A549 (cell line): ENCODE results near the gene FAM78A. TPM values are rescaled to one million over a fixed set of nuclear protein-coding genes. Genes with fewer than 3 reads are reported as not detected.

Experiments used
- ATAC-seq, 2 experiments: fragments of 200-7000 bp in 1 of 2; fragments of >200 bp in 1 of 2; cut with Nextera tagmentation in 1 of 2; cut with Tn5 transposase in 1 of 2; 3 replicates each; pipeline versions ENCODE4 v1.8.0 to v1.9.1; 2018 to 2020; ENCODE audit warnings: mild to moderate bottlenecking in 1 of 2, moderate library complexity in 1 of 2
- CTCF ChIA-PET: fragments of 300-600 bp; sonication (Branson Sonifier 250); formaldehyde crosslinking; extraction: SDS; loops from one replicate; lab custom pipeline; 2021; ENCODE audit warnings: antibody characterized with exemption, inconsistent platforms; lab: Yijun Ruan, JAX
- POLR2A ChIA-PET: fragments of 350-600 bp; formaldehyde crosslinking; extraction: SDS; loops from one replicate; lab custom pipeline; 2021; ENCODE audit warnings: antibody characterized with exemption, inconsistent platforms; lab: Yijun Ruan, JAX
- DNase-seq, 2 experiments: peaks; one replicate each; pipeline versions ENCODE4 v3.0.0 to v3.0.0-alpha.2; 2011 to 2016; ENCODE audit warnings: low read depth in 1 of 2, low spot score in 1 of 2
- FAIRE-seq: peaks from 2 replicates; lab custom pipeline; 2011; peaks lifted over from hg19 to GRCh38; lab: Jason Lieb, UNC
- H3K27ac ChIP-seq, 2 experiments: fragments of >200 bp; sonication (Bioruptor Twin); formaldehyde crosslinking; 3 replicates each; pipeline ENCODE4 v1.5.1; 2016 to 2017
- H3K4me1 ChIP-seq: fragments of >200 bp; sonication (Bioruptor Twin); formaldehyde crosslinking; 3 replicates; pipeline ENCODE4 v1.6.1; 2016
- H3K4me2 ChIP-seq: fragments of >200 bp; sonication (Bioruptor Twin); formaldehyde crosslinking; 3 replicates; pipeline ENCODE4 v1.6.1; 2016
- H3K4me3 ChIP-seq: fragments of >200 bp; sonication (Bioruptor Twin); formaldehyde crosslinking; 3 replicates; pipeline ENCODE4 v1.5.1; 2016
- H3K9me3 ChIP-seq: fragments of >200 bp; sonication (Bioruptor Twin); formaldehyde crosslinking; 3 replicates; pipeline ENCODE4 v1.6.1; 2016
- BCL3 ChIP-seq: fragments of >200 bp; sonication (Bioruptor Twin); formaldehyde crosslinking; IDR thresholded peaks from 3 replicates; pipeline ENCODE4 v1.6.1; 2016
- CBX2 ChIP-seq: fragments of 200-600 bp; sonication (generic); IDR thresholded peaks from 2 replicates; pipeline ENCODE4 v1.6.1; 2016; ENCODE audit warnings: low read depth, mild to moderate bottlenecking, borderline replicate concordance
- CBX8 ChIP-seq: fragments of 200-600 bp; sonication (generic); IDR thresholded peaks from 2 replicates; pipeline ENCODE4 v1.6.1; 2016
- EHMT2 ChIP-seq: fragments of 200-600 bp; sonication (generic); IDR thresholded peaks from 2 replicates; pipeline ENCODE4 v1.6.1; 2016; ENCODE audit warnings: antibody characterized with exemption, low read depth, mild to moderate bottlenecking, moderate library complexity
- ELK1 ChIP-seq: fragments of 150-350 bp; IDR thresholded peaks from 2 replicates; pipeline ENCODE4 v1.6.1; 2014; ENCODE audit warnings: low read depth, mild to moderate bottlenecking, low read length
- FOSL2 ChIP-seq, 2 experiments: fragments of 450-650 bp in 1 of 2; fragments of >200 bp in 1 of 2; sonication (Bioruptor Twin) in 1 of 2; formaldehyde crosslinking; IDR thresholded peaks; 2 replicates each; pipeline versions ENCODE4 v1.5.0 to v1.6.1; 2016 to 2020; ENCODE audit warnings: mild to moderate bottlenecking in 1 of 2, moderate library complexity in 1 of 2
- GATA3 ChIP-seq: IDR thresholded peaks from 2 replicates; pipeline ENCODE4 v1.6.1; 2012; ENCODE audit warnings: borderline replicate concordance
- HEYL ChIP-seq: fragments of 250-450 bp; sonication (Bioruptor Pico); IDR thresholded peaks from 2 replicates; pipeline ENCODE4 v1.8.0; 2021; ENCODE audit warnings: mild to moderate bottlenecking, moderate library complexity
- HOXA7 ChIP-seq: fragments of 250-450 bp; sonication (Bioruptor Pico); IDR thresholded peaks from 2 replicates; pipeline ENCODE4 v1.5.0; 2020; ENCODE audit warnings: mild to moderate bottlenecking, moderate library complexity
- HOXB13 ChIP-seq: fragments of 250-450 bp; sonication (Bioruptor Pico); IDR thresholded peaks from 2 replicates; pipeline ENCODE4 v1.5.0; 2020; ENCODE audit warnings: low read depth, mild to moderate bottlenecking, moderate library complexity
- JUNB ChIP-seq: fragments of >200 bp; sonication (Bioruptor Twin); formaldehyde crosslinking; IDR thresholded peaks from 2 replicates; pipeline ENCODE4 v1.6.1; 2016
- KDM5A ChIP-seq: fragments of 200-600 bp; sonication (generic); IDR thresholded peaks from 2 replicates; pipeline ENCODE4 v1.6.1; 2016; ENCODE audit warnings: antibody characterized with exemption, mild to moderate bottlenecking
- MAFK ChIP-seq: fragments of 450-650 bp; IDR thresholded peaks from 2 replicates; pipeline ENCODE4 v1.6.1; 2014; ENCODE audit not compliant: partially characterized antibody
- MAZ ChIP-seq: fragments of 150-350 bp; IDR thresholded peaks from 2 replicates; pipeline ENCODE4 v1.6.1; 2014; ENCODE audit warnings: antibody characterized with exemption, low read depth, low read length, borderline replicate concordance
- MYC ChIP-seq: IDR thresholded peaks from 2 replicates; pipeline ENCODE4 v1.6.1; 2012; ENCODE audit warnings: mild to moderate bottlenecking, inconsistent platforms, low read length, improper control_type of control experiment, borderline replicate concordance
- PBX3 ChIP-seq: IDR thresholded peaks from 2 replicates; pipeline ENCODE4 v1.6.1; 2012
- POLR2AphosphoS2 ChIP-seq: conservative IDR thresholded peaks from 2 replicates; pipeline ENCODE4 v1.6.1; 2012; ENCODE audit warnings: low read length, improper control_type of control experiment, inconsistent platforms
- RNF2 ChIP-seq: fragments of 200-600 bp; sonication (generic); IDR thresholded peaks from 2 replicates; pipeline ENCODE4 v1.6.1; 2016; ENCODE audit warnings: low read depth, mild to moderate bottlenecking, antibody characterized with exemption, moderate library complexity, borderline replicate concordance
- SMC3 ChIP-seq: fragments of >200 bp; sonication (Bioruptor Twin); formaldehyde crosslinking; IDR thresholded peaks from 3 replicates; pipeline ENCODE4 v1.6.1; 2018; ENCODE audit warnings: inconsistent platforms
- SREBF2 ChIP-seq: fragments of 450-650 bp; IDR thresholded peaks from 2 replicates; pipeline ENCODE4 v1.6.1; 2014; ENCODE audit warnings: mild to moderate bottlenecking, moderate library complexity
- TP53 ChIP-seq: fragments of 250-450 bp; sonication (Bioruptor Pico); IDR thresholded peaks from 2 replicates; pipeline ENCODE4 v1.5.0; 2021; ENCODE audit warnings: mild to moderate bottlenecking, moderate library complexity
- USF2 ChIP-seq: fragments of 450-650 bp; IDR thresholded peaks from 2 replicates; pipeline ENCODE4 v1.6.1; 2014; ENCODE audit warnings: antibody characterized with exemption
- ZNF302 ChIP-seq: fragments of 250-450 bp; sonication (Bioruptor Pico); IDR thresholded peaks from 2 replicates; pipeline ENCODE4 v1.9.0; 2021; ENCODE audit warnings: inconsistent platforms, mild to moderate bottlenecking, moderate library complexity
- ZSCAN20 ChIP-seq: fragments of 250-450 bp; sonication (Bioruptor Pico); IDR thresholded peaks from 2 replicates; pipeline ENCODE4 v1.8.0; 2022; ENCODE audit warnings: mild to moderate bottlenecking, moderate library complexity
- WGBS: methylation state at CpG from one replicate; pipeline ENCODE4 v1.1.6; 2017; ENCODE audit errors: missing lambda C conversion rate; 5-methylcytosine and 5-hydroxymethylcytosine counted together
- polyA plus RNA-seq, 4 experiments: library from polyadenylated mRNA; depleted of rRNA in 3 of 4; stranded (reverse); fragments of >200 nt; fragmentation: RNase III in 1 of 4; extraction: RNeasy Plus Mini Kit Qiagen cat#74134 plus additional on column Dnase treatment in 1 of 4; gene quantifications; 2 replicates in 3 of 4; 3 replicates in 1 of 4; pipeline ENCODE4 v1.2.3, GENCODE V29; 2011 to 2017
- TF ChIP-seq, protein P1 (sequence below): IDR thresholded peaks from 2 replicates; pipeline ENCODE4 v1.6.1; 2012; ENCODE audit warnings: low read depth, borderline replicate concordance
- TF ChIP-seq, protein P2 (sequence below): IDR thresholded peaks from 2 replicates; pipeline ENCODE4 v1.6.1; 2012

Gene FAM78A
- polyA plus RNA-seq, 2 of the 4 experiments (the other 2 are of a cell fraction): 0.44 to 0.50 TPM

GRCh38 chr9:131255676-131256197 lies 20.6 kb downstream of the FAM78A start:
- Histone ChIP-seq H3K9me3 (no peaks in the 10 kb centered on the region), H3K4me2 (no peak overlapping the region; the same call in 2 of the 3 replicates), H3K4me3 (no peak overlapping the region), H3K27ac (peak overlapping the region in 1 of 2 experiments; percentile 88; a peak in 3 of 6 replicates), H3K4me1 (peaks cover 8% of the 10 kb centered on the region)
- FAIRE-seq (no peak), ATAC-seq (peak in 1 of 2 experiments; percentile 11; a peak in 3 of 6 replicates), DNase-seq (no peak)
- WGBS: 96% methylated on average over 8 of the region's 8 CpGs
- POLR2A ChIA-PET: interaction anchor here (0.6 kb wide), 1 partner anchor 194 kb away, joined by 3 read pairs; no protein-coding TSS in a partner anchor
- CTCF ChIA-PET: interaction anchor here (0.9 to 1.2 kb wide), 2 partner anchors 42 to 209 kb away, joined by 3 to 6 read pairs; no protein-coding TSS in a partner anchor
- TF ChIP-seq SMC3 (no peak), FOSL2 (IDR thresholded peaks at IDR 0.05) (no peak), FOSL2 (CRISPR knock-in tag; IDR thresholded peaks at IDR 0.05) (no peak), ZSCAN20 (no peak), ZNF302 (CRISPR knock-in tag) (no peak), HEYL (CRISPR knock-in tag) (no peak), MAFK (no peak), CBX2 (no peak), CBX8 (no peak), GATA3 (no peak), ELK1 (no peak), HOXA7 (no peak), TP53 (no peak)

DNA sequence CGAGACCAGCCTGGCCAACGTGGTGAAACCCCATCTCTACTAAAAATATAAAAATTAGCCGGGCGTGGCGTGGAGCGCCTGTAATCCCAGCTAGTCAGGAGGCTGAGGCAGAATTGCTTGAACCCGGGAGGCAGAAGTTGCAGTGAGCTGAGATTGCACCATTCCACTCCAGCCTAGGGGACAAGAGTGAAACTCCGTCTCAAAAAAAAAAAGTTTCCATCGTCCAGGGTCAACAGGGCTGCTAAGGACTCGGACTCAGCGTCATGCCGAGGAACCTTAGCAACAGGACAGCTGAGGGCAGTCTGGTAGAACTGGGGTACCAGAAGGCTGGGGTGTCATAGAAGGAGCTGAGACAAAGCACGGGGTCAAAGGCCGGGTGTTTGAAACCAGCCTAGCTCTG lies 21.7 kb downstream of the FAM78A start:
- WGBS: 89% methylated on average over 14 of the region's 14 CpGs
- DNase-seq: no peak
- peaks cover 8% of the 10 kb centered on the region for H3K4me1 ChIP-seq
- H3K4me2 ChIP-seq: no peak overlapping the region
- FAIRE-seq: no peak
- no peak for TF ChIP-seq SREBF2
- TF ChIP-seq ELK1: no peak
- TF ChIP-seq HOXA7: no peak
- no peak for TF ChIP-seq ZNF302 (CRISPR knock-in tag)
- TF ChIP-seq SMC3: no peak
- no peak for TF ChIP-seq HOXB13 (CRISPR knock-in tag)
- no peak for TF ChIP-seq POLR2AphosphoS2
- ATAC-seq: no peak
- H3K4me3 ChIP-seq: no peak overlapping the region
- ChIA-PET POLR2A (no interaction called here), CTCF (interaction anchor here (1.2 kb wide), 1 partner anchor 43 kb away, joined by 6 read pairs; no protein-coding TSS in a partner anchor)
- H3K27ac ChIP-seq: no peak overlapping the region
- H3K9me3 ChIP-seq: no peaks in the 10 kb centered on the region

DNA sequence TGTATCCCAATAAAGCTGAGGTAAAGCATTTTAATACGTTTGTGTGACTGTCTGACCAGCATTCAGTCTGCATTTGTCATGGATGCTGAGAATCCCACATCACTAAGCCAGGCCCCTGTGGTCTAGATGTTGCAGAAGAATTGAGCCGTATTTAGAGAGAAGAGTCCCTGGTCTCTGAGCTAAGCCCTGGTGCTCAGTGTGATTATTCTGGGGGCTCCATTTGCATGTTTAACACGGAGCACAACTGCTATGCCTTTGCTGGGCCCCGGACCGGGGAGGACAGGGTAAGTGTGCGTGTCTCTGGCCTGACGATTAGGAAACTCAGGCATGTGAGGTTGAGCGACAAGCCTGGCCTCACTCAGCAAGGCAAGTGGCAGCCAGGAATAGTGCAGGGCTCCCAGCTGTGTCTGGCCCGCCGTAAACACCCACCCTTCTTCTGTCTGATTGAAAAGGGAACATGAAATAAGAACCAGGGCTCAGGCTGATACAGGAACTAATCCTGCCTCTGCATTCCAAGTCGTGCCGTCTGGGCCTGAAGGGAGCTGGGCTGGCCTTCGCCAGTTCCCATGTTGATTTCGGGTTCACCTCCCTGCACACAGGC lies 22.3 kb downstream of the FAM78A start:
- POLR2A ChIA-PET: no interaction called here
- H3K9me3 ChIP-seq: no peaks in the 10 kb centered on the region
- peaks cover 8% of the 10 kb centered on the region for H3K4me1 ChIP-seq
- WGBS: 85% methylated on average over 14 of the region's 14 CpGs
- no peak overlapping the region for H3K27ac ChIP-seq
- CTCF ChIA-PET: interaction anchor here (1.1 kb wide), 1 partner anchor 82 kb away, joined by 4 read pairs; no protein-coding TSS in a partner anchor
- no peak; a peak in 2 of 6 replicates for ATAC-seq
- H3K4me3 ChIP-seq: no peak overlapping the region
- H3K4me2 ChIP-seq: no peak overlapping the region
- no peak for FAIRE-seq
- DNase-seq: no peak
- TF ChIP-seq PBX3: no peak
- no peak for TF ChIP-seq RNF2
- TF ChIP-seq, protein P1, sequence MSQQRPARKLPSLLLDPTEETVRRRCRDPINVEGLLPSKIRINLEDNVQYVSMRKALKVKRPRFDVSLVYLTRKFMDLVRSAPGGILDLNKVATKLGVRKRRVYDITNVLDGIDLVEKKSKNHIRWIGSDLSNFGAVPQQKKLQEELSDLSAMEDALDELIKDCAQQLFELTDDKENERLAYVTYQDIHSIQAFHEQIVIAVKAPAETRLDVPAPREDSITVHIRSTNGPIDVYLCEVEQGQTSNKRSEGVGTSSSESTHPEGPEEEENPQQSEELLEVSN: no peak
- TF ChIP-seq MYC: no peak
- TF ChIP-seq USF2: no peak
- TF ChIP-seq, protein P2, sequence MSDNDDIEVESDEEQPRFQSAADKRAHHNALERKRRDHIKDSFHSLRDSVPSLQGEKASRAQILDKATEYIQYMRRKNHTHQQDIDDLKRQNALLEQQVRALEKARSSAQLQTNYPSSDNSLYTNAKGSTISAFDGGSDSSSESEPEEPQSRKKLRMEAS: no peak
- no peak for TF ChIP-seq KDM5A
- TF ChIP-seq POLR2AphosphoS2: no peak
- TF ChIP-seq MAZ: no peak
- no peak for TF ChIP-seq JUNB
- no peak for TF ChIP-seq BCL3
- no peak for TF ChIP-seq EHMT2
